Left ventricle myocardium inferior (tissue), 1 donor: Measurements from ENCODE around the gene SHC1. TPM values are rescaled to one million over a fixed set of nuclear protein-coding genes. Genes with fewer than 3 reads are reported as not detected.

Experiments
- DNase-seq: peaks from one replicate; pipeline ENCODE4 v3.0.0-alpha.2; 2020
- H3K27ac ChIP-seq: fragments of 200-600 bp; replicated peaks from 2 replicates; pipeline ENCODE4 v1.8.0; 2021
- H3K27me3 ChIP-seq: fragments of 200-600 bp; 2 replicates; pipeline ENCODE4 v1.8.0; 2021; ENCODE audit warnings: low read depth
- H3K36me3 ChIP-seq: fragments of 200-600 bp; 2 replicates; pipeline ENCODE4 v1.8.0; 2021
- H3K4me1 ChIP-seq: fragments of 200-600 bp; 2 replicates; pipeline ENCODE4 v1.8.0; 2021
- H3K4me3 ChIP-seq: fragments of 200-600 bp; 2 replicates; pipeline ENCODE4 v1.8.0; 2021; ENCODE audit warnings: mild to moderate bottlenecking, moderate library complexity
- H3K9me3 ChIP-seq: fragments of 200-600 bp; replicated peaks from 2 replicates; pipeline ENCODE4 v1.8.0; 2021
- intact Hi-C: fragments of 100-400 bp; cut with micrococcal nuclease; formaldehyde crosslinking; loops from one replicate; pipeline ENCODE4 v1.11.0; 2022
- total RNA-seq: library from RNA; stranded (reverse); fragmentation: NEBNext Ultra II Directional; extraction: Animal tissue kit (Norgen Biotek cat#: 25700); gene quantifications from one replicate; pipeline ENCODE4 v1.2.1, GENCODE V29; 2021
- TF ChIP-seq, protein P1 (sequence below): fragments of 200-600 bp; IDR thresholded peaks from 2 replicates; pipeline ENCODE4 v1.8.0; 2021; ENCODE audit warnings: antibody characterized with exemption, mild to moderate bottlenecking, borderline replicate concordance
- donor health status: DM: no; HTN: yes; CAD: no; lungs with severe emphysema.

The SHC1 gene
- total RNA-seq, 1 donor from 2014 or later = 43.0 TPM

- TF ChIP-seq, protein P1, sequence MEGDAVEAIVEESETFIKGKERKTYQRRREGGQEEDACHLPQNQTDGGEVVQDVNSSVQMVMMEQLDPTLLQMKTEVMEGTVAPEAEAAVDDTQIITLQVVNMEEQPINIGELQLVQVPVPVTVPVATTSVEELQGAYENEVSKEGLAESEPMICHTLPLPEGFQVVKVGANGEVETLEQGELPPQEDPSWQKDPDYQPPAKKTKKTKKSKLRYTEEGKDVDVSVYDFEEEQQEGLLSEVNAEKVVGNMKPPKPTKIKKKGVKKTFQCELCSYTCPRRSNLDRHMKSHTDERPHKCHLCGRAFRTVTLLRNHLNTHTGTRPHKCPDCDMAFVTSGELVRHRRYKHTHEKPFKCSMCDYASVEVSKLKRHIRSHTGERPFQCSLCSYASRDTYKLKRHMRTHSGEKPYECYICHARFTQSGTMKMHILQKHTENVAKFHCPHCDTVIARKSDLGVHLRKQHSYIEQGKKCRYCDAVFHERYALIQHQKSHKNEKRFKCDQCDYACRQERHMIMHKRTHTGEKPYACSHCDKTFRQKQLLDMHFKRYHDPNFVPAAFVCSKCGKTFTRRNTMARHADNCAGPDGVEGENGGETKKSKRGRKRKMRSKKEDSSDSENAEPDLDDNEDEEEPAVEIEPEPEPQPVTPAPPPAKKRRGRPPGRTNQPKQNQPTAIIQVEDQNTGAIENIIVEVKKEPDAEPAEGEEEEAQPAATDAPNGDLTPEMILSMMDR = no peak
- DNase-seq = no peak
- Histone ChIP-seq H3K9me3 (no peaks in the 10 kb centered on the region), H3K4me3 (no peak overlapping the region), H3K36me3 (peaks cover 24% of the 10 kb centered on the region), H3K4me1 (peaks cover 76% of the 10 kb centered on the region), H3K27me3 (no peaks in the 10 kb centered on the region), H3K27ac (no peak overlapping the region)
- intact Hi-C loops = no loop called here
These were observed 11.7 kb downstream of the SHC1 start for GRCh38 chr1:154958681-154959425.

DNA sequence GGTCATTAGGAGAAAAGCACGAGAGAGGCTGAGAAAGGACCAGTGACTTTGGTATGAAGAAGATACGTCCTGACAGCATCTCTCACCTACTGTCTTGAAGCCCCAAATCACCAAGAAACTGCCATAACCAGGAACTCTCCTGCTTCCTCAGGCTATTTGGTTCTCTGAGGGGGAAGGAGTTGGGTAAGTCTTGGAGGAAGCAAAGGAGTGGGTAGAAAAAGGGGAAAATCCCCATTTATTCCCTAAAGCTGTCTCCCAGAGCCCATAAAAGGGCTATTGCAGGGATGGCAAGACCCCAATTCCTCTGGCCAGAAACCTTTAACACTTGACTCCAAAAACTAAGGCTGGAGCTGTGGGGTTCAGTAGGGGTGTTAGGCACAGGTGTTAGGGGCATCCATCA, 12.5 kb downstream of the SHC1 start:
- Histone ChIP-seq H3K4me1 (peaks cover 77% of the 10 kb centered on the region), H3K36me3 (peaks cover 16% of the 10 kb centered on the region), H3K9me3 (no peaks in the 10 kb centered on the region), H3K4me3 (no peak overlapping the region), H3K27me3 (no peaks in the 10 kb centered on the region), H3K27ac (no peak overlapping the region)
- no peak for DNase-seq
- intact Hi-C loops = no loop called here
- TF ChIP-seq, protein P1 = no peak

- peaks cover 77% of the 10 kb centered on the region for H3K4me1 ChIP-seq
- intact Hi-C loops = no loop called here
These were observed 13.4 kb downstream of the SHC1 start for GRCh38 chr1:154957091-154957657.

GRCh38 chr1:154956544-154956941, 14.0 kb downstream of the SHC1 start:
- Histone ChIP-seq H3K4me3 (peak overlapping the region; percentile 75), H3K36me3 (peaks cover 16% of the 10 kb centered on the region), H3K27me3 (no peaks in the 10 kb centered on the region), H3K9me3 (no peaks in the 10 kb centered on the region), H3K27ac (peak overlapping the region; percentile 88), H3K4me1 (peaks cover 76% of the 10 kb centered on the region)
- intact Hi-C loops = no loop called here
- peak; percentile 56 for DNase-seq
- TF ChIP-seq, protein P1 = no peak

More at GRCh38 chr1:154957091-154957657, 13.4 kb downstream of the SHC1 start:
- peak overlapping the region; percentile 88 for H3K27ac ChIP-seq
- H3K9me3 ChIP-seq = no peaks in the 10 kb centered on the region
- TF ChIP-seq, protein P1 = no peak
- no peak overlapping the region for H3K4me3 ChIP-seq
- DNase-seq = no peak
- H3K27me3 ChIP-seq = no peaks in the 10 kb centered on the region
- H3K36me3 ChIP-seq = peaks cover 15% of the 10 kb centered on the region

DNA sequence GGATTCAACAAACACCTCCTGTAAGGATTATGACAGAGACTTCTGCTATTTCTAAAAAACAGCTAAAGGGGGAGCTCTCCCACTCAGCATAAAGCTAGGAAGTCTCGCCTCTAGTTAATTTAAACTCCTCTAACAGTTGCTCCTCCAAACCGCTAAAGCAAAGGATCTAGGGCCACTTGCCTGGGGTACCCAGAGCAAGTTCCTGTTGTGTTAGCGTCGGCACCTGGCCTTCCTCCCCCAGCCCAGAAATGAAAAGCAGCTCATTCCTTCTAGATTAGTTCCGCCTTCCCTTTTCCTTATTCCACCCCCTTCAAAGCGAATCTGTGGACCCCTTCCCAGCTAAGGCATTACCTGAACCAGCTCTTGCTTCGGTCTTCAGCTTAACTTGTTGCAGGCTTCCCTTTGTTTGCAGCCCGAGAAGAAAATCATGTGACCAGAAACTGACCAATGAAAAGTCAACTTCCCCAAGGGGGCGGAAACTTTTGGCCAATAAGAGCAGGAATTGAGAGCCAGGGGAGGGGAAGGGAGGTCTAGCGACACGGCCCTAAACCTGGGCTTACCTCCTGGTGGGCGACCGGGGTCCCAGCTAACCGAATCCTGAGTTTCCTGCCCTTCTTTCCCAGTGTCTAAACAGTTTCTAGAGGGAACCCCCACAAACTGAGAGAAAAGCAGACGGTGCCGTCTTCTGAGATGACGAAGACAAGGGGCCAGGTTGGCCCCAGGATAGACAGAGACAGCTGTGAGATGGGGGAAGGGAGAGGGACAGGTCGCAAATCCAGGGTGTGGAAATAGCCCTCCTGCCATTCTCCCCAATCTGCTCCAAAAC, 14.6 kb downstream of the SHC1 start, which contains the start of gene PBXIP1:
TSS of gene PBXIP1 (minus strand) at position 382 of the 826 bp plus-strand sequence. CDS start 2,378 bp downstream, outside the sequence.
- TF ChIP-seq, protein P1 = no peak
- no peaks in the 10 kb centered on the region for H3K9me3 ChIP-seq
- H3K27ac ChIP-seq = peak within 1 kb of the TSS; percentile 88
- H3K4me1 ChIP-seq = peaks cover 69% of the 10 kb centered on the region
- no peaks in the 10 kb centered on the region for H3K27me3 ChIP-seq
- peak within 1 kb of the TSS; percentile 75 for H3K4me3 ChIP-seq
- intact Hi-C loops = no loop called here
- DNase-seq = peak; percentile 45
- peaks cover 22% of the 10 kb centered on the region for H3K36me3 ChIP-seq
